ENCODE data around the gene NR1D1.
A peak's percentile ranks its signal among the peaks of the same experiment; 100 is the strongest.

GRCh38 chr17:40071313-40072039, 28.9 kb downstream of the NR1D1 start:
- TF ChIP-seq CTCF (IDR thresholded peaks at IDR 0.05) (peak in 2 of 7 experiments; percentile 1 to 2), POLR2A (IDR thresholded peaks at IDR 0.05) (peak; percentile 17 to 73 (median 43))

Measured in body of pancreas (tissue), 4 donors.